H9 (cell line): ENCODE data around the gene PCOLCE2. TPM values are rescaled to one million over a fixed set of nuclear protein-coding genes. Genes with fewer than 3 reads are reported as not detected.

Experiments used
- DNase-seq: peaks from one replicate; pipeline ENCODE4 v3.0.0-alpha.2; 2017
- H2AFZ ChIP-seq: one replicate; pipeline ENCODE4 v1.6.1; 2013; ENCODE audit warnings: mild to moderate bottlenecking, low read length, control low read depth, moderate library complexity
- H2AK5ac ChIP-seq: 2 replicates; pipeline ENCODE4 v1.6.1; 2013; ENCODE audit warnings: low read length, control low read depth, mixed read lengths; ENCODE audit not compliant: insufficient read length
- H2BK120ac ChIP-seq: one replicate; pipeline ENCODE4 v1.6.1; 2013; ENCODE audit warnings: low read depth, mild to moderate bottlenecking, low read length, control low read depth, inconsistent platforms; ENCODE audit not compliant: poor library complexity, severe bottlenecking
- H2BK12ac ChIP-seq: 2 replicates; pipeline ENCODE4 v1.6.1; 2013; ENCODE audit warnings: low read length, control low read depth, mixed read lengths, low read depth; ENCODE audit not compliant: insufficient read length
- H2BK15ac ChIP-seq: 2 replicates; pipeline ENCODE4 v1.6.1; 2013; ENCODE audit warnings: low read depth, low read length, control low read depth
- H2BK20ac ChIP-seq: one replicate; pipeline ENCODE4 v1.6.1; 2013; ENCODE audit warnings: low read depth, mild to moderate bottlenecking, low read length, control low read depth, inconsistent platforms; ENCODE audit not compliant: poor library complexity, severe bottlenecking
- H2BK5ac ChIP-seq: 2 replicates; pipeline ENCODE4 v1.6.1; 2013; ENCODE audit warnings: low read length, control low read depth, mixed read lengths; ENCODE audit not compliant: insufficient read length
- H3K14ac ChIP-seq: 2 replicates; pipeline ENCODE4 v1.6.1; 2013; ENCODE audit warnings: low read length, control low read depth; ENCODE audit not compliant: insufficient read depth
- H3K18ac ChIP-seq: 2 replicates; pipeline ENCODE4 v1.6.1; 2013; ENCODE audit warnings: low read depth, mild to moderate bottlenecking, mixed read lengths, low read length, control low read depth; ENCODE audit not compliant: insufficient read length
- H3K23ac ChIP-seq: 2 replicates; pipeline ENCODE4 v1.6.1; 2013; ENCODE audit warnings: low read length, control low read depth, mixed read lengths, low read depth; ENCODE audit not compliant: insufficient read length
- H3K23me2 ChIP-seq: 2 replicates; pipeline ENCODE4 v1.6.1; 2013; ENCODE audit warnings: low read depth, mild to moderate bottlenecking, mixed read lengths, low read length, control low read depth; ENCODE audit not compliant: insufficient read length, poor library complexity, severe bottlenecking
- H3K27ac ChIP-seq: 2 replicates; pipeline ENCODE4 v1.5.1; 2013; ENCODE audit warnings: low read length, control low read depth, mixed read lengths, low read depth; ENCODE audit not compliant: insufficient read length
- H3K27me3 ChIP-seq: 2 replicates; pipeline ENCODE4 v1.6.1; 2013; ENCODE audit warnings: low read length, control low read depth, inconsistent platforms; ENCODE audit not compliant: insufficient read depth
- H3K4ac ChIP-seq: 2 replicates; pipeline ENCODE4 v1.6.1; 2013; ENCODE audit warnings: low read depth, mild to moderate bottlenecking, control low read depth, inconsistent platforms, low read length, moderate library complexity
- H3K4me1 ChIP-seq: 2 replicates; pipeline ENCODE4 v1.6.1; 2013; ENCODE audit warnings: low read length, control low read depth, inconsistent platforms; ENCODE audit not compliant: insufficient read depth
- H3K4me2 ChIP-seq: 2 replicates; pipeline ENCODE4 v1.6.1; 2013; ENCODE audit warnings: low read length, control low read depth, mixed read lengths; ENCODE audit not compliant: insufficient read length, insufficient read depth
- H3K56ac ChIP-seq: 2 replicates; pipeline ENCODE4 v1.6.1; 2013; ENCODE audit warnings: low read depth, mild to moderate bottlenecking, mixed read lengths, low read length, control low read depth; ENCODE audit not compliant: insufficient read length
- H3K79me1 ChIP-seq: 2 replicates; pipeline ENCODE4 v1.6.1; 2013; ENCODE audit warnings: low read depth, mild to moderate bottlenecking, moderate library complexity, low read length, control low read depth, inconsistent platforms; ENCODE audit not compliant: insufficient read depth, poor library complexity, severe bottlenecking
- H3K79me2 ChIP-seq: 2 replicates; pipeline ENCODE4 v1.6.1; 2013; ENCODE audit warnings: low read length, control low read depth, inconsistent platforms; ENCODE audit not compliant: insufficient read depth
- H3K9ac ChIP-seq: 2 replicates; pipeline ENCODE4 v1.6.1; 2013; ENCODE audit warnings: low read length, control low read depth, mixed read lengths; ENCODE audit not compliant: insufficient read length; ENCODE audit errors: extremely low read depth
- H3K9me3 ChIP-seq: one replicate; pipeline ENCODE4 v1.6.1; 2013; ENCODE audit warnings: low read depth, low read length, inconsistent platforms; ENCODE audit not compliant: control insufficient read depth
- H3T11ph ChIP-seq: one replicate; pipeline ENCODE4 v1.6.1; 2013; ENCODE audit warnings: mild to moderate bottlenecking, low read length, control low read depth, inconsistent platforms
- H4K20me1 ChIP-seq: one replicate; pipeline ENCODE4 v1.6.1; 2013; ENCODE audit not compliant: control insufficient read depth, insufficient read length, insufficient read depth
- H4K5ac ChIP-seq: 2 replicates; pipeline ENCODE4 v1.6.1; 2013; ENCODE audit warnings: low read depth, mild to moderate bottlenecking, mixed read lengths, low read length, control low read depth; ENCODE audit not compliant: insufficient read length
- H4K8ac ChIP-seq: replicated peaks from 2 replicates; pipeline ENCODE4 v1.6.1; 2013; ENCODE audit warnings: low read length, control low read depth, mixed read lengths, low read depth; ENCODE audit not compliant: insufficient read length
- H4K91ac ChIP-seq: 2 replicates; pipeline ENCODE4 v1.6.1; 2013; ENCODE audit warnings: low read depth, mild to moderate bottlenecking, moderate library complexity, mixed read lengths, low read length, control low read depth; ENCODE audit not compliant: insufficient read length
- H3K27ac Mint-ChIP-seq, 3 experiments: 2 replicates in 2 of 3; 3 replicates in 1 of 3; pipeline ENCODE4 v1.8.0; 2020 to 2021; ENCODE audit warnings: mixed read lengths in 3 of 3, mild to moderate bottlenecking in 1 of 3, moderate library complexity in 1 of 3
- H3K27me3 Mint-ChIP-seq: 2 replicates; pipeline ENCODE4 v1.8.0; 2021; ENCODE audit warnings: low read depth, mild to moderate bottlenecking, moderate library complexity, mixed read lengths
- H3K36me3 Mint-ChIP-seq, 3 experiments: 2 replicates in 2 of 3; 3 replicates in 1 of 3; pipeline ENCODE4 v1.8.0; 2020 to 2021; ENCODE audit warnings: low read depth in 3 of 3, mixed read lengths in 3 of 3; ENCODE audit not compliant: insufficient read depth in 1 of 3
- H3K4me1 Mint-ChIP-seq, 2 experiments: 2 replicates each; pipeline ENCODE4 v1.8.0; 2020; ENCODE audit warnings: mixed read lengths in 2 of 2
- H3K4me3 Mint-ChIP-seq, 2 experiments: 2 replicates in 1 of 2; 3 replicates in 1 of 2; pipeline ENCODE4 v1.8.0; 2020 to 2021; ENCODE audit warnings: mild to moderate bottlenecking in 2 of 2, mixed read lengths in 2 of 2, moderate library complexity in 1 of 2
- H3K9me3 Mint-ChIP-seq, 2 experiments: 2 replicates in 1 of 2; 3 replicates in 1 of 2; pipeline ENCODE4 v1.8.0; 2020; ENCODE audit warnings: mild to moderate bottlenecking in 2 of 2, mixed read lengths in 2 of 2, moderate library complexity in 1 of 2
- CTCF ChIP-seq: fragments of 200-600 bp; sonication (generic); conservative IDR thresholded peaks from 3 replicates; pipeline ENCODE4 v1.8.0; 2021; ENCODE audit warnings: antibody characterized with exemption, mild to moderate bottlenecking
- WGBS: extraction: QIAGEN DNeasy Blood & Tissue Kit; methylation state at CpG from one replicate; pipeline ENCODE4 v1.1.7; 2013; ENCODE audit warnings: missing lambda C conversion rate, low lambda C conversion rate, mixed read lengths; ENCODE audit not compliant: insufficient read length; ENCODE audit errors: extremely low coverage; 5-methylcytosine and 5-hydroxymethylcytosine counted together
- total RNA-seq: library from RNA; stranded (reverse); gene quantifications from 2 replicates; pipeline ENCODE4 v1.2.1, GENCODE V29; 2021

PCOLCE2 gene
- total RNA-seq, 1 experiment from 2014 or later = 9.2 TPM

GRCh38 chr3:142817356-142817755 lies 71.5 kb downstream of the PCOLCE2 start:
- Histone ChIP-seq H2AFZ (no peak overlapping the region), H4K8ac (no peak overlapping the region), H3K56ac (no peak overlapping the region), H2BK20ac (no peak overlapping the region), H3T11ph (no peak overlapping the region), H3K4ac (no peak overlapping the region), H3K4me2 (no peak overlapping the region), H3K27me3 (no peaks in the 10 kb centered on the region), H3K27ac (no peak overlapping the region), H3K14ac (no peak overlapping the region), H3K23ac (no peak overlapping the region), H2BK120ac (no peak overlapping the region), H4K5ac (no peak overlapping the region), H2BK15ac (no peak overlapping the region), H4K91ac (no peak overlapping the region), H2BK12ac (no peak overlapping the region), H3K9ac (no peak overlapping the region), H3K23me2 (no peaks in the 10 kb centered on the region), H3K79me1 (no peaks in the 10 kb centered on the region), H3K18ac (no peak overlapping the region), H3K9me3 (no peaks in the 10 kb centered on the region), H2AK5ac (no peak overlapping the region), H3K79me2 (no peaks in the 10 kb centered on the region), H2BK5ac (no peak overlapping the region), H3K4me1 (no peaks in the 10 kb centered on the region), H4K20me1 (no peaks in the 10 kb centered on the region)
- Mint-ChIP-seq H3K9me3 (no peaks in the 10 kb centered on the region), H3K4me1 (0 out of 4 replicates have a peak, but pooled peaks cover 0 to 4% of the 10 kb centered on the region in 2 experiments), H3K36me3 (peaks cover 0 to 4% (median 4%) of the 10 kb centered on the region in 3 experiments; a peak in 3 of 7 replicates), H3K27ac (no peak overlapping the region), H3K4me3 (no peak overlapping the region), H3K27me3 (no peaks in the 10 kb centered on the region)
- WGBS = no CpG with 5 or more reads among the region's 1 CpG
- no peak for TF ChIP-seq CTCF
- DNase-seq = no peak
